ENCODE results near the gene PNMA8B.

Gene PNMA8B

GRCh38 chr19:46452186-46452585 is 43.5 kb downstream of the PNMA8B start:
- DNase-seq (ENCODE audit: low read depth), result no peak

- DNase-seq (ENCODE audit: low read depth), result no peak
Observed at GRCh38 chr19:46451352-46451751, 44.3 kb downstream of the PNMA8B start.

- DNase-seq (ENCODE audit: low read depth), result no peak
Observed at GRCh38 chr19:46450737-46451136, 44.9 kb downstream of the PNMA8B start.

GRCh38 chr19:46449228-46449627 is 46.4 kb downstream of the PNMA8B start:
- no peak for DNase-seq (ENCODE audit: low read depth)

- DNase-seq (ENCODE audit: low read depth), result no peak
Observed at GRCh38 chr19:46448601-46449000, 47.1 kb downstream of the PNMA8B start.

- no peak for DNase-seq (ENCODE audit: low read depth)
Observed at GRCh38 chr19:46447824-46448223, 47.8 kb downstream of the PNMA8B start.

- DNase-seq (ENCODE audit: low read depth), result no peak
Observed at GRCh38 chr19:46447006-46447405, 48.7 kb downstream of the PNMA8B start.

GRCh38 chr19:46446021-46446420 is 49.6 kb downstream of the PNMA8B start:
- no peak for DNase-seq (ENCODE audit: low read depth)

- no peak for DNase-seq (ENCODE audit: low read depth)
Observed at GRCh38 chr19:46442808-46443450, 52.7 kb downstream of the PNMA8B start.

GRCh38 chr19:46441866-46442265 is 53.8 kb downstream of the PNMA8B start:
- DNase-seq (ENCODE audit: low read depth), result no peak

Data from CMK (cell line).